ENCODE results near the gene SPPL3. TPM values are rescaled to one million over a fixed set of nuclear protein-coding genes. Genes with fewer than 3 reads are reported as not detected.

SPPL3 gene
- total RNA-seq, 1 experiment from 2014 or later: 39.7 TPM

DNA sequence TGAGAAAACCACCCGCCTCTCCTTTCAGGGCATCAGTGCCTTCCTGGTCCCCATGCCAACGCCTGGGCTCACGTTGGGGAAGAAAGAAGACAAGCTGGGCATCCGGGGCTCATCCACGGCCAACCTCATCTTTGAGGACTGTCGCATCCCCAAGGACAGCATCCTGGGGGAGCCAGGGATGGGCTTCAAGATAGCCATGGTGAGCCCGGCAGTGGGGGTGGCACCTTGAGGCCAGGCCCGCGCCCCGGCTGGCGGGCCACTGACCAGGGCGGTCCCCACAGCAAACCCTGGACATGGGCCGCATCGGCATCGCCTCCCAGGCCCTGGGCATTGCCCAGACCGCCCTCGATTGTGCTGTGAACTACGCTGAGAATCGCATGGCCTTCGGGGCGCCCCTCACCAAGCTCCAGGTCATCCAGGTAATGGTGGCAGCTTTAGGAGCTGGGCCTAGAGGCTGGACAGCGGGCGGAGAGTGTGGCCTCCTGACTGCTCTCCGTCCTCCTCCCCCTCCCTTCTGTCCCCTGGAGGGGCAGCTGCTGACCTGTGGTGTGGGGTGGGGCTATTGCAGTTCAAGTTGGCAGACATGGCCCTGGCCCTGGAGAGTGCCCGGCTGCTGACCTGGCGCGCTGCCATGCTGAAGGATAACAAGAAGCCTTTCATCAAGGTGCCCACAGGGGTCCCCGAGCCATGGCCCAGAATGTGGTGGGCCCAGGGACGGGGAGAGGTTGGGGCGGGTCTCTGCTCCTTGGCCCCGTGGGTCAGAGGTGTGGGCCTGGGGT, 165.7 kb downstream of the SPPL3 start:
- H3K9me3 ChIP-seq (ENCODE audit: control insufficient read depth in 1 of 2, insufficient read depth in 1 of 2, low read depth in 1 of 2, low read length in 2 of 2): no peaks in the 10 kb centered on the region
- RAD21 ChIA-PET (ENCODE audit: low non-redundant PET in 1 of 2, low total read pairs in 2 of 2, uncharacterized antibody in 2 of 2, unreplicated experiment in 2 of 2): no interaction called here
- no peaks in the 10 kb centered on the region for H3K4me1 ChIP-seq (ENCODE audit: control insufficient read depth in 1 of 2, insufficient read depth in 2 of 2, low read length in 2 of 2)
- no peak overlapping the region for H3K9ac ChIP-seq (ENCODE audit: low read length)
- no peak overlapping the region for H2AFZ ChIP-seq (ENCODE audit: low read depth, low read length, poor library complexity, severe bottlenecking)
- BruUV-seq (replicated peaks): no TSS peak
- H3K4me2 ChIP-seq (ENCODE audit: low read length): no peak overlapping the region
- intact Hi-C loops (cut with micrococcal nuclease): no loop called here
- H3K36me3 ChIP-seq (ENCODE audit: control insufficient read depth in 1 of 2, insufficient read depth in 2 of 2, low read length in 2 of 2): no peaks in the 10 kb centered on the region
- no peak for ATAC-seq
- no peaks in the 10 kb centered on the region for H3K27me3 ChIP-seq (ENCODE audit: insufficient read depth, low read length)
- H3K9me2 ChIP-seq (ENCODE audit: insufficient read depth): no peaks in the 10 kb centered on the region
- POLR2A ChIA-PET: no interaction called here
- H3K79me2 ChIP-seq (ENCODE audit: insufficient read depth, low read length): no peaks in the 10 kb centered on the region
- DNase-seq (ENCODE audit: low read depth, low spot score): no peak
- H3K27ac ChIP-seq (ENCODE audit: low read depth, low read length): no peak overlapping the region
- no peak overlapping the region for H3K4me3 ChIP-seq (replicated peaks in 1 of 2; ENCODE audit: low read depth in 1 of 2, low read length in 2 of 2)
- TF ChIP-seq, protein P1, sequence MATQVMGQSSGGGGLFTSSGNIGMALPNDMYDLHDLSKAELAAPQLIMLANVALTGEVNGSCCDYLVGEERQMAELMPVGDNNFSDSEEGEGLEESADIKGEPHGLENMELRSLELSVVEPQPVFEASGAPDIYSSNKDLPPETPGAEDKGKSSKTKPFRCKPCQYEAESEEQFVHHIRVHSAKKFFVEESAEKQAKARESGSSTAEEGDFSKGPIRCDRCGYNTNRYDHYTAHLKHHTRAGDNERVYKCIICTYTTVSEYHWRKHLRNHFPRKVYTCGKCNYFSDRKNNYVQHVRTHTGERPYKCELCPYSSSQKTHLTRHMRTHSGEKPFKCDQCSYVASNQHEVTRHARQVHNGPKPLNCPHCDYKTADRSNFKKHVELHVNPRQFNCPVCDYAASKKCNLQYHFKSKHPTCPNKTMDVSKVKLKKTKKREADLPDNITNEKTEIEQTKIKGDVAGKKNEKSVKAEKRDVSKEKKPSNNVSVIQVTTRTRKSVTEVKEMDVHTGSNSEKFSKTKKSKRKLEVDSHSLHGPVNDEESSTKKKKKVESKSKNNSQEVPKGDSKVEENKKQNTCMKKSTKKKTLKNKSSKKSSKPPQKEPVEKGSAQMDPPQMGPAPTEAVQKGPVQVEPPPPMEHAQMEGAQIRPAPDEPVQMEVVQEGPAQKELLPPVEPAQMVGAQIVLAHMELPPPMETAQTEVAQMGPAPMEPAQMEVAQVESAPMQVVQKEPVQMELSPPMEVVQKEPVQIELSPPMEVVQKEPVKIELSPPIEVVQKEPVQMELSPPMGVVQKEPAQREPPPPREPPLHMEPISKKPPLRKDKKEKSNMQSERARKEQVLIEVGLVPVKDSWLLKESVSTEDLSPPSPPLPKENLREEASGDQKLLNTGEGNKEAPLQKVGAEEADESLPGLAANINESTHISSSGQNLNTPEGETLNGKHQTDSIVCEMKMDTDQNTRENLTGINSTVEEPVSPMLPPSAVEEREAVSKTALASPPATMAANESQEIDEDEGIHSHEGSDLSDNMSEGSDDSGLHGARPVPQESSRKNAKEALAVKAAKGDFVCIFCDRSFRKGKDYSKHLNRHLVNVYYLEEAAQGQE (IDR thresholded peaks at IDR 0.05; ENCODE audit: low read depth): no peak
- TF ChIP-seq YY1 (IDR thresholded peaks at IDR 0.05; ENCODE audit: extremely low read depth, insufficient replicate concordance, low read depth, low read length): no peak
- CTCF ChIA-PET: no interaction called here
- no peaks in the 10 kb centered on the region for H4K20me1 ChIP-seq (ENCODE audit: insufficient read depth)

DNA sequence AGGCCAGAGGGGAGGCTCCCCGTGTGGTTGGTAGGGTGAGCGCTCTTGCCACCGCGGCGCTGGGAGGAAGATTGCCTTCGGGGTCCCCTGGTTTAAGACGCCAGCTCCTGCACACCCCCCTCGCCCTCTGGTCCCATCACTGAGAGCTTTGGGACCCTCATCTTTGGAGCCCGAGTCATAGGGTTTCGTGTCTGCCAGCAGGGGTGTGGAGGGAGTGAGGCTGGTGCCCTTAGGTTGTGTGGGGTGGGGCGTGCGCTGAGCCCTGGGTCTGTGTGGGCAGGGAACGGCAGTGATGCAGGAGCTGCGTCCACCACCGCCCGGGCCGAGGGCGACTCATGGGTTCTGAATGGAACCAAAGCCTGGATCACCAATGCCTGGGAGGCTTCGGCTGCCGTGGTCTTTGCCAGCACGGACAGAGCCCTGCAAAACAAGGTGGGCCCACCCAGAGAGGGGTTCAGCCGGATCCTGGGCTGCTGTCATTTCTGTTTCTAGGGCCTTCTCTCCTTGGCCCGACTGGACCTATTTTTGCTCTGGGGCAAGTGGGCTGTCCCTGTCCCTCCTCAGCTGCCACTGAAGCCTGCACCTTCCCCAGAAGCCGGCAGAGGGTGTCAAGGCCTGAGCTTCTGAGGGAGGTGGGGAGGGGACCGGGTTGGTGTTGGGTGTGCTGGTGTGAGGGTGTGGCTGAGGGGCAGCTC, 166.5 kb downstream of the SPPL3 start:
- Histone ChIP-seq H3K4me1 (ENCODE audit: control insufficient read depth in 1 of 2, insufficient read depth in 2 of 2, low read length in 2 of 2) (no peaks in the 10 kb centered on the region), H3K79me2 (ENCODE audit: insufficient read depth, low read length) (no peaks in the 10 kb centered on the region), H3K9me3 (ENCODE audit: control insufficient read depth in 1 of 2, insufficient read depth in 1 of 2, low read depth in 1 of 2, low read length in 2 of 2) (no peaks in the 10 kb centered on the region), H3K9me2 (ENCODE audit: insufficient read depth) (no peaks in the 10 kb centered on the region), H3K36me3 (ENCODE audit: control insufficient read depth in 1 of 2, insufficient read depth in 2 of 2, low read length in 2 of 2) (no peaks in the 10 kb centered on the region), H3K27me3 (ENCODE audit: insufficient read depth, low read length) (no peaks in the 10 kb centered on the region), H3K4me2 (ENCODE audit: low read length) (no peak overlapping the region), H2AFZ (ENCODE audit: low read depth, low read length, poor library complexity, severe bottlenecking) (no peak overlapping the region), H3K27ac (ENCODE audit: low read depth, low read length) (no peak overlapping the region), H3K4me3 (replicated peaks in 1 of 2; ENCODE audit: low read depth in 1 of 2, low read length in 2 of 2) (no peak overlapping the region), H3K9ac (ENCODE audit: low read length) (no peak overlapping the region), H4K20me1 (ENCODE audit: insufficient read depth) (no peaks in the 10 kb centered on the region)
- DNase-seq (ENCODE audit: low read depth, low spot score): no peak
- ChIA-PET RAD21 (ENCODE audit: low non-redundant PET in 1 of 2, low total read pairs in 2 of 2, uncharacterized antibody in 2 of 2, unreplicated experiment in 2 of 2) (no interaction called here), CTCF (no interaction called here), POLR2A (no interaction called here)
- no TSS peak for BruUV-seq (replicated peaks)
- intact Hi-C loops (cut with micrococcal nuclease): no loop called here
- TF ChIP-seq EZH2 (IDR thresholded peaks at IDR 0.05): no peak
- no peak for TF ChIP-seq ZFX (IDR thresholded peaks at IDR 0.05)
- TF ChIP-seq EZH2phosphoT487 (IDR thresholded peaks at IDR 0.05; ENCODE audit: borderline replicate concordance): no peak
- TF ChIP-seq, protein P2, sequence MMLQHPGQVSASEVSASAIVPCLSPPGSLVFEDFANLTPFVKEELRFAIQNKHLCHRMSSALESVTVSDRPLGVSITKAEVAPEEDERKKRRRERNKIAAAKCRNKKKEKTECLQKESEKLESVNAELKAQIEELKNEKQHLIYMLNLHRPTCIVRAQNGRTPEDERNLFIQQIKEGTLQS (IDR thresholded peaks at IDR 0.05): no peak
- TF ChIP-seq ELF1 (IDR thresholded peaks at IDR 0.05; ENCODE audit: borderline replicate concordance, low read depth): no peak
- ATAC-seq: no peak

All from HCT116 (cell line).